ENCODE data around the gene PHKG1. TPM values are rescaled to one million over a fixed set of nuclear protein-coding genes. Genes with fewer than 3 reads are reported as not detected.
"Not testable (repeated sequence)": the region's sequence is repeated elsewhere in the genome, so short reads cannot be mapped to it uniquely, and the experiment has no call there.

PHKG1 gene
- total RNA-seq, 2 experiments from 2014 or later, result 9.7 to 11.5 TPM

DNA sequence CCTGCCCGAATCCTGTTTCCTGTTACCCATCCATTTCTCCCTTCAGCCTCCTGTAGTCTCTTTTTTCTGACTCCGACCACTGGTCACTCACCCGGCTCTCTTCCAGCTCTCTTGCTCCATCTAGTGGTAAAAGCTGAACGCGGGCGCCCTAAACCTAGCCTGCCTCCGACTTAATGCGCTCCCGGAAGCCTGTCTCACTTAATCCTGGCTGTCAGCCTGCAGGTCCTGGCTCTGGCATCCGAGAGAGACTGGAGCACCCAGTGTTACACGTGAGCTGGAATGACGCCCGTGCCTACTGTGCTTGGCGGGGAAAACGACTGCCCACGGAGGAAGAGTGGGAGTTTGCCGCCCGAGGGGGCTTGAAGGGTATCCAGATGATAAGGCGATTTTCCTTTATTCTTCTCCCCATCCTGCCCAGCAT, 18.4 kb downstream of the PHKG1 start:
- H3K27me3 ChIP-seq (ENCODE audit: control insufficient read depth in 1 of 2, insufficient read depth in 2 of 2, low read length in 2 of 2), result no peaks in the 10 kb centered on the region
- H3K9me3 Mint-ChIP-seq, result no peaks in the 10 kb centered on the region
- no peaks in the 10 kb centered on the region for H3K9me3 ChIP-seq (ENCODE audit: control insufficient read depth in 1 of 2, insufficient read depth in 1 of 2, low read length in 2 of 2)
- peaks cover 10% of the 10 kb centered on the region for H3K4me1 ChIP-seq (ENCODE audit: insufficient read depth, low read length)
- H3K4me3 Mint-ChIP-seq, result no peak overlapping the region
- H3K27ac Mint-ChIP-seq, result no peak overlapping the region
- no peak overlapping the region for H3K4me3 ChIP-seq (ENCODE audit: low read length)
- DNase-seq (peak; percentile 42 to 77 (median 55)), ATAC-seq (ENCODE audit: poor library complexity) (peak; percentile 82)
- peaks cover 58% of the 10 kb centered on the region for H3K36me3 ChIP-seq (ENCODE audit: insufficient read depth, low read length)
- no peaks in the 10 kb centered on the region for H3K27me3 Mint-ChIP-seq
- TF ChIP-seq, protein P1, sequence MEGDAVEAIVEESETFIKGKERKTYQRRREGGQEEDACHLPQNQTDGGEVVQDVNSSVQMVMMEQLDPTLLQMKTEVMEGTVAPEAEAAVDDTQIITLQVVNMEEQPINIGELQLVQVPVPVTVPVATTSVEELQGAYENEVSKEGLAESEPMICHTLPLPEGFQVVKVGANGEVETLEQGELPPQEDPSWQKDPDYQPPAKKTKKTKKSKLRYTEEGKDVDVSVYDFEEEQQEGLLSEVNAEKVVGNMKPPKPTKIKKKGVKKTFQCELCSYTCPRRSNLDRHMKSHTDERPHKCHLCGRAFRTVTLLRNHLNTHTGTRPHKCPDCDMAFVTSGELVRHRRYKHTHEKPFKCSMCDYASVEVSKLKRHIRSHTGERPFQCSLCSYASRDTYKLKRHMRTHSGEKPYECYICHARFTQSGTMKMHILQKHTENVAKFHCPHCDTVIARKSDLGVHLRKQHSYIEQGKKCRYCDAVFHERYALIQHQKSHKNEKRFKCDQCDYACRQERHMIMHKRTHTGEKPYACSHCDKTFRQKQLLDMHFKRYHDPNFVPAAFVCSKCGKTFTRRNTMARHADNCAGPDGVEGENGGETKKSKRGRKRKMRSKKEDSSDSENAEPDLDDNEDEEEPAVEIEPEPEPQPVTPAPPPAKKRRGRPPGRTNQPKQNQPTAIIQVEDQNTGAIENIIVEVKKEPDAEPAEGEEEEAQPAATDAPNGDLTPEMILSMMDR (IDR thresholded peaks at IDR 0.05), result peak; percentile 95
- H3K4me1 Mint-ChIP-seq (ENCODE audit: low read depth), result peaks cover 6% of the 10 kb centered on the region
- H3K27ac ChIP-seq (ENCODE audit: low read depth in 1 of 2, low read length in 2 of 2), result no peak overlapping the region
- intact Hi-C loops (cut with DNase I, micrococcal nuclease), result loop anchor here (1.0 to 2.0 kb wide), 3 partner anchors 40 to 433 kb away; no protein-coding TSS in a partner anchor
- H3K36me3 Mint-ChIP-seq (ENCODE audit: low read depth), result peaks cover 46% of the 10 kb centered on the region
- CTCF ChIA-PET, result interaction anchor here (0.6 to 2.7 kb wide), 8 partner anchors 9 to 431 kb away, joined by 3 to 18 read pairs (median 6); partner anchors contain the start of genes PSPH and SUMF2
- POLR2A ChIA-PET, result interaction anchor here (1.1 to 1.9 kb wide), 3 partner anchors 9 to 69 kb away, joined by 3 to 13 read pairs (median 4); partner anchors contain the start of genes CHCHD2 and SUMF2

DNA sequence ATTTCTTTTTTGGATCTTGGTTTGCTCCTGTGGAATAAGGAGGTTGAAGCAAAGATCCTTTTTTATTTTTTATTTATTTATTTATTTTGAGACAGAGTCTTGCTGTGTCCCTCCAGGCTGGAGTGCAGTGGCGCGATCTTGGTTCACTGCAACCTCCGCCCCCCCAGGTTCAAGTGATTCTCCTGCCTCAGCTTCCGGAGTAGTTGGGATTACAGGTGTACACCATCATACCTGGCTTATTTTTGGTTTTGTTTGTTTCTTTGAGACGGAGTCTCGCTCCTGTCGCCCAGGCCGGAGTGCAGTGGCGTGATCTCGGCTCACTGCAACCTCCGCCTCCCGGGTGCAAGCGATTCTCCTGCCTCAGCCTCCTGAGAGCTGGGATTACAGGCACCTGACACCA, 26.4 kb downstream of the PHKG1 start:
- not testable (repeated sequence) for H3K27ac ChIP-seq (ENCODE audit: low read depth in 1 of 2, low read length in 2 of 2); H3K4me3 Mint-ChIP-seq; H3K27me3 Mint-ChIP-seq; H3K9me3 Mint-ChIP-seq; H3K9me3 ChIP-seq (ENCODE audit: control insufficient read depth in 1 of 2, insufficient read depth in 1 of 2, low read length in 2 of 2); H3K27me3 ChIP-seq (ENCODE audit: control insufficient read depth in 1 of 2, insufficient read depth in 2 of 2, low read length in 2 of 2); DNase-seq; ATAC-seq (ENCODE audit: poor library complexity); H3K4me3 ChIP-seq (ENCODE audit: low read length)
- ChIA-PET CTCF (interaction anchor here (2.9 kb wide), 1 partner anchor 7 kb away, joined by 12 read pairs; no protein-coding TSS in a partner anchor), POLR2A (interaction anchor here (0.6 to 5.0 kb wide), 3 partner anchors 15 to 182 kb away, joined by 3 to 55 read pairs (median 42); partner anchors contain the start of genes CCT6A, CHCHD2 and PSPH)
- Mint-ChIP-seq H3K4me1 (ENCODE audit: low read depth) (peaks cover 31% of the 10 kb centered on the region), H3K36me3 (ENCODE audit: low read depth) (peaks cover 53% of the 10 kb centered on the region), H3K27ac (peak overlapping the region; percentile 24)
- intact Hi-C loops (cut with DNase I, micrococcal nuclease), result loop anchor here in 1 of 2 experiments (5.0 to 10.0 kb wide), 4 partner anchors 34 to 502 kb away; no protein-coding TSS in a partner anchor
- peaks cover 25% of the 10 kb centered on the region for H3K4me1 ChIP-seq (ENCODE audit: insufficient read depth, low read length)
- H3K36me3 ChIP-seq (ENCODE audit: insufficient read depth, low read length), result peaks cover 46% of the 10 kb centered on the region

DNA sequence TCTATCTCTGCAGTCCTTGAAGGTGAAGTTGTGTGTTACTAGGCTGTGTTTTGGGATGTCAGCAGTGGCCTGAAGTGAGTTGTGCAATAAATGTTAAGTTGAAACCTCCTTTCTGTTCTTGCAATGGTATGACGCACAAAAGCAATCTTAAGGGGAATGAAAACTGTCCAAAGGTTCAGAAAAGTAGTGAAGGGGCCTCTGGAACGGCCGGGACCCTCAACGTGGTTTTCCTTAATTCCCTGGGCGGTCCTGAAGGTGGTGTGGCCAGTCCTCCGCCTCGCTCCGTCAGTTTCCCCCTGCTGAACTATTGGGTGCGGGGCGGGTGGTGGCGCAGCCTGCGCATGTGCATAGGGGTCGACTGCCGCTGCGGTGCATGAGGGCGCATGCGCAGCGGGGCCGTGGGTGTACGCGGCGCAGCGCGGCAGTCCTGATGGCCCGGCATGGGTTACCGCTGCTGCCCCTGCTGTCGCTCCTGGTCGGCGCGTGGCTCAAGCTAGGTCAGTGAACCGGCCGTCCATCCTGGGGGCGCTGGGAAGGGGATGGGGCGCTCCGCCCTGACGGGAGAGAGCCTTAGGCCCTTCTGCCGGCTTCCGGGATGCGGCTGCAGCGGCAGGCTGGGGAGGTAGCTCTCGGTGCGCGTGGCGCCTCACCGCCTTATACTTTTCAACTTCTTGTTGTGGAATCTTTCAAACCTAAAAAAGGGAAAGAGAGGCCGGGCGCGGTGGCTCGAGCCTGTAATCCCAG, 28.7 kb downstream of the PHKG1 start, which contains the start of gene SUMF2:
Gene SUMF2, plus strand, starts transcription at position 405 of the 744 bp plus-strand sequence. Its CDS starts 26 bp downstream, at position 431.
- H3K4me3 Mint-ChIP-seq, result peak within 1 kb of the TSS; percentile 93
- no peaks in the 10 kb centered on the region for H3K9me3 Mint-ChIP-seq
- DNase-seq (peak; percentile 81 to 97 (median 89)), ATAC-seq (ENCODE audit: poor library complexity) (peak; percentile 89)
- ChIA-PET CTCF (interaction anchor here (1.3 to 2.9 kb wide), 6 partner anchors 10 to 422 kb away, joined by 5 to 12 read pairs (median 8); partner anchors contain the start of genes CCT6A, CHCHD2 and PSPH), POLR2A (interaction anchor here (0.7 to 5.0 kb wide), 12 partner anchors 9 to 1305 kb away, joined by 3 to 55 read pairs (median 10); partner anchors contain the start of genes CCT6A, CHCHD2, LANCL2 and PSPH)
- H3K36me3 ChIP-seq (ENCODE audit: insufficient read depth, low read length), result peaks cover 45% of the 10 kb centered on the region
- peak within 1 kb of the TSS; percentile 95 for H3K27ac Mint-ChIP-seq
- H3K27ac ChIP-seq (ENCODE audit: low read depth in 1 of 2, low read length in 2 of 2), result peak within 1 kb of the TSS; percentile 82 to 84
- no peaks in the 10 kb centered on the region for H3K9me3 ChIP-seq (ENCODE audit: control insufficient read depth in 1 of 2, insufficient read depth in 1 of 2, low read length in 2 of 2)
- H3K27me3 Mint-ChIP-seq, result no peaks in the 10 kb centered on the region
- H3K36me3 Mint-ChIP-seq (ENCODE audit: low read depth), result peaks cover 66% of the 10 kb centered on the region
- H3K27me3 ChIP-seq (ENCODE audit: control insufficient read depth in 1 of 2, insufficient read depth in 2 of 2, low read length in 2 of 2), result no peaks in the 10 kb centered on the region
- peaks cover 25% of the 10 kb centered on the region for H3K4me1 ChIP-seq (ENCODE audit: insufficient read depth, low read length)
- intact Hi-C loops (cut with DNase I, micrococcal nuclease), result loop anchor here (1.0 to 10.0 kb wide), 3 partner anchors 13 to 499 kb away; partner anchors contain the start of genes CCT6A (in 1 of the 2), CHCHD2 (in 1 of the 2) and PSPH (in 1 of the 2)
- peaks cover 31% of the 10 kb centered on the region for H3K4me1 Mint-ChIP-seq (ENCODE audit: low read depth)
- H3K4me3 ChIP-seq (ENCODE audit: low read length), result peak within 1 kb of the TSS; percentile 95
- TF ChIP-seq, protein P1 (IDR thresholded peaks at IDR 0.05), result no peak
